ENCODE data around the gene TFB2M.
"Not testable (repeated sequence)": the region's sequence is repeated elsewhere in the genome, so short reads cannot be mapped to it uniquely, and the experiment has no call there.

Gene TFB2M

GRCh38 chr1:246566813-246567645, 968 bp upstream of the TFB2M start:
- TF ChIP-seq ZFX (IDR thresholded peaks at IDR 0.05; ENCODE audit: borderline replicate concordance) (no peak), CTCF (IDR thresholded peaks at IDR 0.05) (no peak)
- H3K27ac ChIP-seq, result peak overlapping the region; percentile 88

- TF ChIP-seq CTCF (IDR thresholded peaks at IDR 0.05) (no peak), ZFX (IDR thresholded peaks at IDR 0.05; ENCODE audit: borderline replicate concordance) (no peak)
- peak overlapping the region; percentile 88 for H3K27ac ChIP-seq
Measured at GRCh38 chr1:246565751-246566127, 322 bp downstream of the TFB2M start.

- peak overlapping the region; percentile 88 for H3K27ac ChIP-seq
Measured at GRCh38 chr1:246564839-246565750, 966 bp downstream of the TFB2M start.

GRCh38 chr1:246560833-246561232, 5.2 kb downstream of the TFB2M start:
- H3K27ac ChIP-seq, result not testable (repeated sequence)

More at GRCh38 chr1:246564839-246565750, 966 bp downstream of the TFB2M start:
- TF ChIP-seq ZFX (IDR thresholded peaks at IDR 0.05; ENCODE audit: borderline replicate concordance) (no peak), CTCF (IDR thresholded peaks at IDR 0.05) (no peak)

GRCh38 chr1:246559310-246559709, 6.8 kb downstream of the TFB2M start:
- no peak for TF ChIP-seq CTCF (IDR thresholded peaks at IDR 0.05)
- no peak for TF ChIP-seq ZFX (IDR thresholded peaks at IDR 0.05; ENCODE audit: borderline replicate concordance)

GRCh38 chr1:246558041-246558440, 8.0 kb downstream of the TFB2M start:
- no peak overlapping the region for H3K27ac ChIP-seq
- no peak for TF ChIP-seq CTCF (IDR thresholded peaks at IDR 0.05)
- TF ChIP-seq ZFX (IDR thresholded peaks at IDR 0.05; ENCODE audit: borderline replicate concordance), result no peak

More at GRCh38 chr1:246559310-246559709, 6.8 kb downstream of the TFB2M start:
- H3K27ac ChIP-seq, result no peak overlapping the region

- no peak for TF ChIP-seq CTCF (IDR thresholded peaks at IDR 0.05)
- no peak for TF ChIP-seq ZFX (IDR thresholded peaks at IDR 0.05; ENCODE audit: borderline replicate concordance)
- H3K27ac ChIP-seq, result no peak overlapping the region
Measured at GRCh38 chr1:246554201-246554600, 11.9 kb downstream of the TFB2M start.

Data from 22Rv1 (cell line).